IMR-90 (cell line): ENCODE data around the gene FUT7. TPM values are rescaled to one million over a fixed set of nuclear protein-coding genes. Genes with fewer than 3 reads are reported as not detected.

ENCODE experiments used
- ATAC-seq: fragments of 200-7000 bp; cut with Tn5 transposase; 2 replicates; pipeline ENCODE4 v1.9.1; 2020; ENCODE audit warnings: low read depth, mild to moderate bottlenecking, moderate library complexity
- BruUV-seq: library from RNA; stranded (reverse); fragments of 400-500 nt; replicated peaks from 2 replicates; lab custom pipeline; 2021; lab: Mats Ljungman, UMichigan
- CTCF ChIA-PET: fragments of 300-600 bp; formaldehyde crosslinking; extraction: SDS; loops from one replicate; lab custom pipeline; 2021; ENCODE audit warnings: antibody characterized with exemption; lab: Yijun Ruan, JAX
- POLR2A ChIA-PET: fragments of 300-600 bp; sonication (Branson Sonifier 250); formaldehyde crosslinking; loops from one replicate; lab custom pipeline; 2022; ENCODE audit warnings: antibody characterized with exemption; ENCODE audit not compliant: unreplicated experiment; lab: Charles Lee
- DNase-seq: peaks from one replicate; pipeline ENCODE4 v3.0.0; 2013
- H2AFZ ChIP-seq: replicated peaks from 2 replicates; pipeline ENCODE3; 2013; ENCODE audit warnings: low read length, mild to moderate bottlenecking; ENCODE audit not compliant: poor library complexity
- H2AK5ac ChIP-seq: 2 replicates; pipeline ENCODE4 v1.6.1; 2013; ENCODE audit warnings: low read depth, low read length, inconsistent platforms
- H2AK9ac ChIP-seq: replicated peaks from 2 replicates; pipeline ENCODE3; 2013; ENCODE audit warnings: mild to moderate bottlenecking, low read depth, low read length, moderate library complexity; ENCODE audit not compliant: poor library complexity
- H2BK120ac ChIP-seq: 2 replicates; pipeline ENCODE4 v1.6.1; 2013; ENCODE audit warnings: low read depth, low read length, inconsistent platforms
- H2BK15ac ChIP-seq: 3 replicates; pipeline ENCODE4 v1.6.1; 2013; ENCODE audit warnings: low read depth, low read length, inconsistent platforms
- H2BK20ac ChIP-seq: 2 replicates; pipeline ENCODE4 v1.6.1; 2013; ENCODE audit warnings: low read depth, mild to moderate bottlenecking, inconsistent platforms, low read length, moderate library complexity
- H2BK5ac ChIP-seq: 2 replicates; pipeline ENCODE4 v1.6.1; 2013; ENCODE audit warnings: mild to moderate bottlenecking, low read depth, low read length, inconsistent platforms; ENCODE audit not compliant: poor library complexity, severe bottlenecking
- H3K14ac ChIP-seq: replicated peaks from 2 replicates; pipeline ENCODE4 v1.6.1; 2013; ENCODE audit warnings: low read depth, low read length, inconsistent platforms
- H3K18ac ChIP-seq: 2 replicates; pipeline ENCODE4 v1.6.1; 2013; ENCODE audit warnings: low read depth, low read length, control low read depth
- H3K23ac ChIP-seq: 2 replicates; pipeline ENCODE4 v1.6.1; 2013; ENCODE audit warnings: low read depth, low read length, inconsistent platforms
- H3K27ac ChIP-seq: 2 replicates; pipeline ENCODE4 v1.5.1; 2013; ENCODE audit warnings: mild to moderate bottlenecking, control low read depth, low read length; ENCODE audit not compliant: insufficient read depth
- H3K27me3 ChIP-seq: 2 replicates; pipeline ENCODE4 v1.6.1; 2013; ENCODE audit warnings: low read length; ENCODE audit not compliant: control insufficient read depth, insufficient read depth
- H3K36me3 ChIP-seq: 2 replicates; pipeline ENCODE4 v1.6.1; 2013; ENCODE audit warnings: low read length, mixed read lengths; ENCODE audit not compliant: control insufficient read depth, insufficient read depth
- H3K4ac ChIP-seq: 2 replicates; pipeline ENCODE4 v1.6.1; 2013; ENCODE audit warnings: low read depth, low read length, inconsistent platforms
- H3K4me1 ChIP-seq: 2 replicates; pipeline ENCODE4 v1.6.1; 2013; ENCODE audit warnings: low read length, mixed read lengths; ENCODE audit not compliant: control insufficient read depth, insufficient read depth
- H3K4me2 ChIP-seq: 2 replicates; pipeline ENCODE4 v1.6.1; 2013; ENCODE audit warnings: low read depth, mild to moderate bottlenecking, control low read depth, low read length, moderate library complexity
- H3K4me3 ChIP-seq: 2 replicates; pipeline ENCODE4 v1.5.1; 2013; ENCODE audit warnings: low read depth, mild to moderate bottlenecking, control low read depth, low read length, moderate library complexity; ENCODE audit not compliant: insufficient read depth
- H3K56ac ChIP-seq: 2 replicates; pipeline ENCODE4 v1.6.1; 2013; ENCODE audit warnings: low read length, inconsistent platforms; ENCODE audit not compliant: insufficient read depth; ENCODE audit errors: extremely low read depth
- H3K79me1 ChIP-seq, 2 experiments: 2 replicates each; pipeline ENCODE4 v1.6.1; 2013; ENCODE audit warnings: low read length in 2 of 2, inconsistent platforms in 1 of 2, low read depth in 1 of 2
- H3K9ac ChIP-seq: 2 replicates; pipeline ENCODE4 v1.6.1; 2013; ENCODE audit warnings: low read depth, low read length, control low read depth
- H3K9me1 ChIP-seq: 2 replicates; pipeline ENCODE4 v1.6.1; 2013; ENCODE audit warnings: low read length, inconsistent platforms; ENCODE audit not compliant: insufficient read depth
- H3K9me3 ChIP-seq: 2 replicates; pipeline ENCODE4 v1.6.1; 2013; ENCODE audit warnings: low read length; ENCODE audit not compliant: control insufficient read depth, insufficient read depth
- H4K20me1 ChIP-seq: 2 replicates; pipeline ENCODE4 v1.6.1; 2013; ENCODE audit warnings: low read length, inconsistent platforms; ENCODE audit not compliant: insufficient read depth
- H4K5ac ChIP-seq: 2 replicates; pipeline ENCODE4 v1.6.1; 2013; ENCODE audit warnings: mild to moderate bottlenecking, low read depth, low read length, control low read depth
- H4K8ac ChIP-seq, 2 experiments: 2 replicates each; pipeline ENCODE4 v1.6.1; 2013; ENCODE audit warnings: low read depth in 2 of 2, low read length in 2 of 2, control low read depth in 1 of 2, inconsistent platforms in 1 of 2
- H4K91ac ChIP-seq: 2 replicates; pipeline ENCODE4 v1.6.1; 2013; ENCODE audit warnings: low read depth, low read length, inconsistent platforms; ENCODE audit not compliant: insufficient read depth
- BHLHE40 ChIP-seq: fragments of 150-350 bp; IDR thresholded peaks from 2 replicates; pipeline ENCODE4 v1.6.1; 2016; ENCODE audit warnings: mild to moderate bottlenecking, low read depth, low read length
- CEBPB ChIP-seq: IDR thresholded peaks from 2 replicates; pipeline ENCODE4 v1.6.1; 2012; ENCODE audit warnings: low read depth, low read length, improper control_type of control experiment
- CHD1 ChIP-seq: IDR thresholded peaks from 2 replicates; pipeline ENCODE4 v1.6.1; 2012; ENCODE audit warnings: low read depth, low read length, improper control_type of control experiment
- MAFK ChIP-seq: IDR thresholded peaks from 2 replicates; pipeline ENCODE4 v1.6.1; 2012; ENCODE audit warnings: low read depth, low read length, improper control_type of control experiment
- MXI1 ChIP-seq: IDR thresholded peaks from 2 replicates; pipeline ENCODE4 v1.6.1; 2012; ENCODE audit warnings: low read depth, mild to moderate bottlenecking, low read length, moderate library complexity, borderline replicate concordance
- NFE2L2 ChIP-seq: fragments of 150-350 bp; IDR thresholded peaks from 2 replicates; pipeline ENCODE4 v1.6.1; 2016; ENCODE audit warnings: low read depth, mild to moderate bottlenecking, low read length
- POLR2A ChIP-seq: IDR thresholded peaks from 2 replicates; pipeline ENCODE4 v1.6.1; 2012; ENCODE audit warnings: mild to moderate bottlenecking, low read depth, low read length
- RAD21 ChIP-seq: IDR thresholded peaks from 2 replicates; pipeline ENCODE4 v1.6.1; 2012; ENCODE audit warnings: low read length, improper control_type of control experiment
- RCOR1 ChIP-seq: IDR thresholded peaks from 2 replicates; pipeline ENCODE4 v1.6.1; 2012; ENCODE audit warnings: mild to moderate bottlenecking, low read length, improper control_type of control experiment; ENCODE audit not compliant: insufficient replicate concordance
- RFX5 ChIP-seq: IDR thresholded peaks from 2 replicates; pipeline ENCODE4 v1.8.0; 2012; ENCODE audit warnings: low read depth, mild to moderate bottlenecking, low read length, moderate library complexity
- SMC3 ChIP-seq: fragments of 150-350 bp; IDR thresholded peaks from 2 replicates; pipeline ENCODE4 v1.6.1; 2016; ENCODE audit warnings: low read depth, mild to moderate bottlenecking, antibody characterized with exemption, low read length, moderate library complexity
- WGBS, 2 experiments: methylation state at CpG; one replicate each; pipeline versions ENCODE4 v1.1.5 to v1.1.7; 2013; ENCODE audit warnings: missing lambda C conversion rate in 2 of 2; ENCODE audit not compliant: insufficient read length in 1 of 2; ENCODE audit errors: extremely low coverage in 2 of 2; 5-methylcytosine and 5-hydroxymethylcytosine counted together
- dilution Hi-C: fragments of 300-500 bp; cut with HindIII; formaldehyde crosslinking; loops from one replicate; pipeline ENCODE4 v1.14.3; 2018; ENCODE audit warnings: low sequenced_read_pairs; ENCODE audit not compliant: unreplicated experiment
- in situ Hi-C: fragments of 300-500 bp; cut with MboI; formaldehyde crosslinking; loops from 3 replicates; pipeline ENCODE4 v1.14.3; 2019; ENCODE audit warnings: low sequenced_read_pairs, inconsistent platforms, mixed read lengths
- intact Hi-C: fragments of 100-400 bp; cut with micrococcal nuclease; formaldehyde crosslinking; loops from 2 replicates; pipeline ENCODE4 v1.10.0; 2022
- polyA plus RNA-seq, 3 experiments: library from polyadenylated mRNA; depleted of rRNA; stranded (reverse); fragments of >200 nt; gene quantifications; 2 replicates each; pipeline ENCODE4 v1.2.3, GENCODE V29; 2012; ENCODE audit warnings: low replicate concordance in 1 of 3
- total RNA-seq: library from RNA; depleted of rRNA; stranded (reverse); fragments of >200 nt; gene quantifications from 2 replicates; pipeline ENCODE4 v1.2.3, GENCODE V29; 2012
- TF ChIP-seq, protein P1 (sequence below): fragments of 150-350 bp; IDR thresholded peaks from 2 replicates; pipeline ENCODE4 v1.6.1; 2016; ENCODE audit warnings: low read depth, mild to moderate bottlenecking, low read length, moderate library complexity, borderline replicate concordance
- TF ChIP-seq, protein P2 (sequence below): conservative IDR thresholded peaks from 2 replicates; pipeline ENCODE4 v1.5.1; 2012; ENCODE audit warnings: mild to moderate bottlenecking, low read depth, low read length, improper control_type of control experiment

Gene FUT7
- total and polyA plus RNA-seq, 2 of the 4 experiments (the other 2 are of a cell fraction): not detected

DNA sequence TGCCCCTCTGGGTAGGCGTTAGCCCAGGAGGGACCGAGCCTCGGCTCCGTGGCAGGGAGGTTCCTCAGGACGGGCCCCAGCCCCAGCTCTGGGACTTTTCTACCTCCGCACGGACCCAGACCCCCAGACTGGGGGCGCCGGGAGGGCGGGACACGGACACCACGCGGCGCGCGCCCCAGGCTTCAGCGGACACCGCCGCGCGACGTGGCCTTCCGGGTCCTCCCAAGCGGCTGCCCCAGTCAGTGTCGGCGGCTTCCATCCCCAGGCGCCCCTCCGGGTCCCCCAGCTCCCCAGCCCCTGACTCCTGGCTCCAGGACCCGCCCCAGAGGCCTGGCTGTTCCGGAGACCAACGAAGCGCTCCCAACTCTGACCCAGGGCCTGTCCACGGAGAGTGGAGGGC is 46.0 kb downstream of the FUT7 start:
- no peak overlapping the region for H2BK120ac ChIP-seq
- H4K20me1 ChIP-seq: no peaks in the 10 kb centered on the region
- ChIA-PET CTCF (interaction anchor here (1.0 kb wide), 1 partner anchor 43 kb away, joined by 5 read pairs; no protein-coding TSS in a partner anchor), POLR2A (no interaction called here)
- H4K5ac ChIP-seq: no peak overlapping the region
- H3K9me1 ChIP-seq: no peaks in the 10 kb centered on the region
- no peaks in the 10 kb centered on the region for H3K4me1 ChIP-seq
- H3K36me3 ChIP-seq: no peaks in the 10 kb centered on the region
- no peak overlapping the region for H3K27ac ChIP-seq
- H3K9me3 ChIP-seq: peaks cover 6% of the 10 kb centered on the region
- no peak overlapping the region for H2BK5ac ChIP-seq
- intact Hi-C loops: no loop called here
- DNase-seq (no peak), ATAC-seq (no peak)
- H3K4ac ChIP-seq: no peak overlapping the region
- H3K56ac ChIP-seq: no peak overlapping the region
- no peaks in the 10 kb centered on the region for H3K79me1 ChIP-seq
- H4K91ac ChIP-seq: no peak overlapping the region
- dilution Hi-C loops: no loop called here
- no peak overlapping the region for H2BK15ac ChIP-seq
- H2AFZ ChIP-seq: no peak overlapping the region
- no peak overlapping the region for H3K18ac ChIP-seq
- H2BK20ac ChIP-seq: no peak overlapping the region
- TF ChIP-seq CHD1 (no peak), SMC3 (no peak), CEBPB (no peak), POLR2A (no peak), RCOR1 (no peak), MXI1 (no peak), RAD21 (no peak), RFX5 (no peak), NFE2L2 (no peak), BHLHE40 (no peak), MAFK (no peak)
- TF ChIP-seq, protein P1, sequence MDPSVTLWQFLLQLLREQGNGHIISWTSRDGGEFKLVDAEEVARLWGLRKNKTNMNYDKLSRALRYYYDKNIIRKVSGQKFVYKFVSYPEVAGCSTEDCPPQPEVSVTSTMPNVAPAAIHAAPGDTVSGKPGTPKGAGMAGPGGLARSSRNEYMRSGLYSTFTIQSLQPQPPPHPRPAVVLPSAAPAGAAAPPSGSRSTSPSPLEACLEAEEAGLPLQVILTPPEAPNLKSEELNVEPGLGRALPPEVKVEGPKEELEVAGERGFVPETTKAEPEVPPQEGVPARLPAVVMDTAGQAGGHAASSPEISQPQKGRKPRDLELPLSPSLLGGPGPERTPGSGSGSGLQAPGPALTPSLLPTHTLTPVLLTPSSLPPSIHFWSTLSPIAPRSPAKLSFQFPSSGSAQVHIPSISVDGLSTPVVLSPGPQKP: no peak
- TF ChIP-seq, protein P2, sequence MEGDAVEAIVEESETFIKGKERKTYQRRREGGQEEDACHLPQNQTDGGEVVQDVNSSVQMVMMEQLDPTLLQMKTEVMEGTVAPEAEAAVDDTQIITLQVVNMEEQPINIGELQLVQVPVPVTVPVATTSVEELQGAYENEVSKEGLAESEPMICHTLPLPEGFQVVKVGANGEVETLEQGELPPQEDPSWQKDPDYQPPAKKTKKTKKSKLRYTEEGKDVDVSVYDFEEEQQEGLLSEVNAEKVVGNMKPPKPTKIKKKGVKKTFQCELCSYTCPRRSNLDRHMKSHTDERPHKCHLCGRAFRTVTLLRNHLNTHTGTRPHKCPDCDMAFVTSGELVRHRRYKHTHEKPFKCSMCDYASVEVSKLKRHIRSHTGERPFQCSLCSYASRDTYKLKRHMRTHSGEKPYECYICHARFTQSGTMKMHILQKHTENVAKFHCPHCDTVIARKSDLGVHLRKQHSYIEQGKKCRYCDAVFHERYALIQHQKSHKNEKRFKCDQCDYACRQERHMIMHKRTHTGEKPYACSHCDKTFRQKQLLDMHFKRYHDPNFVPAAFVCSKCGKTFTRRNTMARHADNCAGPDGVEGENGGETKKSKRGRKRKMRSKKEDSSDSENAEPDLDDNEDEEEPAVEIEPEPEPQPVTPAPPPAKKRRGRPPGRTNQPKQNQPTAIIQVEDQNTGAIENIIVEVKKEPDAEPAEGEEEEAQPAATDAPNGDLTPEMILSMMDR: no peak
- H2AK5ac ChIP-seq: no peak overlapping the region
- H3K14ac ChIP-seq: no peak overlapping the region
- in situ Hi-C loops: no loop called here
- H3K27me3 ChIP-seq: peaks cover 52% of the 10 kb centered on the region
- H3K9ac ChIP-seq: no peak overlapping the region
- H3K4me2 ChIP-seq: no peak overlapping the region
- no TSS peak for BruUV-seq
- no peak overlapping the region for H2AK9ac ChIP-seq
- H3K4me3 ChIP-seq: no peak overlapping the region
- 7% methylated on average over 11 of the region's 33 CpGs; no CpG with 5 or more reads in 1 of the 2 experiments for WGBS, 2 experiments
- no peak overlapping the region for H3K23ac ChIP-seq
- H4K8ac ChIP-seq: no peak overlapping the region
